Measurements from ENCODE around the gene PLIN5.
A peak's percentile ranks its signal among the peaks of the same experiment; 100 is the strongest.
"Not testable (repeated sequence)": the region's sequence is repeated elsewhere in the genome, so short reads cannot be mapped to it uniquely, and the experiment has no call there.

The PLIN5 gene

GRCh38 chr19:4542896-4543841 lies 8.1 kb upstream of the PLIN5 start:
- DNase-seq, result no peak

GRCh38 chr19:4541806-4542145 lies 6.8 kb upstream of the PLIN5 start:
- DNase-seq, result not testable (repeated sequence)

GRCh38 chr19:4541114-4541805 lies 6.2 kb upstream of the PLIN5 start:
- peak in 1 of 2 experiments; percentile 35 for DNase-seq

- DNase-seq, result peak; percentile 57 to 65
Measured at GRCh38 chr19:4539693-4540581, 4.9 kb upstream of the PLIN5 start, which contains the start of gene LRG1. LRG1 (minus strand) TSS chr19:4540036; CDS start chr19:4540013, 23 bp downstream.

GRCh38 chr19:4539169-4539692 lies 4.2 kb upstream of the PLIN5 start:
- DNase-seq, result no peak

- no peak for DNase-seq
Measured at GRCh38 chr19:4538601-4538954, 3.6 kb upstream of the PLIN5 start.

- DNase-seq, result no peak
Measured at GRCh38 chr19:4537953-4538600, 3.1 kb upstream of the PLIN5 start.

- no peak for DNase-seq
Measured at GRCh38 chr19:4536798-4537197, 1.8 kb upstream of the PLIN5 start.

GRCh38 chr19:4533835-4534424 lies 1.1 kb downstream of the PLIN5 start:
- DNase-seq, result no peak

GRCh38 chr19:4533334-4533733 lies 1.7 kb downstream of the PLIN5 start:
- DNase-seq, result no peak

GRCh38 chr19:4531562-4532165 lies 3.4 kb downstream of the PLIN5 start:
- DNase-seq, result no peak

GRCh38 chr19:4529924-4530522 lies 5.0 kb downstream of the PLIN5 start:
- DNase-seq, result no peak

GRCh38 chr19:4528843-4529242 lies 6.2 kb downstream of the PLIN5 start:
- no peak for DNase-seq

- DNase-seq, result not testable (repeated sequence)
Measured at GRCh38 chr19:4527377-4527776, 7.6 kb downstream of the PLIN5 start.

GRCh38 chr19:4525563-4526002 lies 9.4 kb downstream of the PLIN5 start:
- DNase-seq, result no peak

- peak; percentile 36 to 52 for DNase-seq
Measured at GRCh38 chr19:4524808-4525562, 10.0 kb downstream of the PLIN5 start.

GRCh38 chr19:4523306-4524110 lies 11.5 kb downstream of the PLIN5 start:
- DNase-seq, result no peak

- no peak for DNase-seq
Measured at GRCh38 chr19:4522291-4523002, 12.6 kb downstream of the PLIN5 start.

GRCh38 chr19:4521888-4522242 lies 13.2 kb downstream of the PLIN5 start:
- no peak for DNase-seq
